ENCODE results near the gene UNC13D.

Gene UNC13D

DNA sequence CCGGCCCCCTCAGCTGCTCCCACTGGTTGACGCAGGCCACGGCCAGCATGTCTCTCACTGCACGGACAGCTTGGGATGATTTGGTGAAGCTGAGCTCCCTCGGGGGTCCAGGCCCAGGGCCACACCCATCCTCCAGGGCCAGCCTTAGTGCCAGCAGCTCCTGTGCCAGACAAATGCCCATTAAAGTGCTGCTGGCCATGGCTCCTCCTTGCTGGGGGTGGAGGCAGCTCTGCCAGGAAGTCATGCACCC is 31.7 kb upstream of the UNC13D start:
- Histone ChIP-seq H3K36me3 (replicated peaks; ENCODE audit: insufficient read depth, low read length) (peaks cover 4% of the 10 kb centered on the region; the same call in 1 of the 2 replicates), H3K4me2 (ENCODE audit: low read depth, low read length) (peak overlapping the region; percentile 97), H3K27me3 (replicated peaks; ENCODE audit: insufficient read depth, low read length) (no peaks in the 10 kb centered on the region), H3K4me3 (ENCODE audit: low read length) (peak overlapping the region; percentile 92), H2AFZ (ENCODE audit: low read length) (no peak overlapping the region), H3K27ac (ENCODE audit: low read length) (peak overlapping the region; percentile 99), H3K79me2 (ENCODE audit: low read length) (peaks cover 35% of the 10 kb centered on the region), H3K9me3 (replicated peaks; ENCODE audit: insufficient read depth, low read length) (no peaks in the 10 kb centered on the region), H3K4me1 (ENCODE audit: low read length) (peaks cover 28% of the 10 kb centered on the region), H3F3A (ENCODE audit: insufficient read depth, low read length) (peaks cover 45% of the 10 kb centered on the region), H3K9me2 (replicated peaks; ENCODE audit: insufficient read depth, low read length) (no peaks in the 10 kb centered on the region), H4K20me1 (ENCODE audit: insufficient read depth, low read length) (no peaks in the 10 kb centered on the region), H3K9ac (ENCODE audit: low read length) (peak overlapping the region; percentile 100)
- no peak for DNase-seq
- TF ChIP-seq, protein P1, sequence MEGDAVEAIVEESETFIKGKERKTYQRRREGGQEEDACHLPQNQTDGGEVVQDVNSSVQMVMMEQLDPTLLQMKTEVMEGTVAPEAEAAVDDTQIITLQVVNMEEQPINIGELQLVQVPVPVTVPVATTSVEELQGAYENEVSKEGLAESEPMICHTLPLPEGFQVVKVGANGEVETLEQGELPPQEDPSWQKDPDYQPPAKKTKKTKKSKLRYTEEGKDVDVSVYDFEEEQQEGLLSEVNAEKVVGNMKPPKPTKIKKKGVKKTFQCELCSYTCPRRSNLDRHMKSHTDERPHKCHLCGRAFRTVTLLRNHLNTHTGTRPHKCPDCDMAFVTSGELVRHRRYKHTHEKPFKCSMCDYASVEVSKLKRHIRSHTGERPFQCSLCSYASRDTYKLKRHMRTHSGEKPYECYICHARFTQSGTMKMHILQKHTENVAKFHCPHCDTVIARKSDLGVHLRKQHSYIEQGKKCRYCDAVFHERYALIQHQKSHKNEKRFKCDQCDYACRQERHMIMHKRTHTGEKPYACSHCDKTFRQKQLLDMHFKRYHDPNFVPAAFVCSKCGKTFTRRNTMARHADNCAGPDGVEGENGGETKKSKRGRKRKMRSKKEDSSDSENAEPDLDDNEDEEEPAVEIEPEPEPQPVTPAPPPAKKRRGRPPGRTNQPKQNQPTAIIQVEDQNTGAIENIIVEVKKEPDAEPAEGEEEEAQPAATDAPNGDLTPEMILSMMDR (IDR thresholded peaks at IDR 0.05; ENCODE audit: low read length), result no peak
- TF ChIP-seq EZH2 (optimal IDR thresholded peaks at IDR 0.05; ENCODE audit: low read depth, low read length) (no peak), EZH2phosphoT487 (IDR thresholded peaks at IDR 0.05; ENCODE audit: low read length) (no peak)

DNA sequence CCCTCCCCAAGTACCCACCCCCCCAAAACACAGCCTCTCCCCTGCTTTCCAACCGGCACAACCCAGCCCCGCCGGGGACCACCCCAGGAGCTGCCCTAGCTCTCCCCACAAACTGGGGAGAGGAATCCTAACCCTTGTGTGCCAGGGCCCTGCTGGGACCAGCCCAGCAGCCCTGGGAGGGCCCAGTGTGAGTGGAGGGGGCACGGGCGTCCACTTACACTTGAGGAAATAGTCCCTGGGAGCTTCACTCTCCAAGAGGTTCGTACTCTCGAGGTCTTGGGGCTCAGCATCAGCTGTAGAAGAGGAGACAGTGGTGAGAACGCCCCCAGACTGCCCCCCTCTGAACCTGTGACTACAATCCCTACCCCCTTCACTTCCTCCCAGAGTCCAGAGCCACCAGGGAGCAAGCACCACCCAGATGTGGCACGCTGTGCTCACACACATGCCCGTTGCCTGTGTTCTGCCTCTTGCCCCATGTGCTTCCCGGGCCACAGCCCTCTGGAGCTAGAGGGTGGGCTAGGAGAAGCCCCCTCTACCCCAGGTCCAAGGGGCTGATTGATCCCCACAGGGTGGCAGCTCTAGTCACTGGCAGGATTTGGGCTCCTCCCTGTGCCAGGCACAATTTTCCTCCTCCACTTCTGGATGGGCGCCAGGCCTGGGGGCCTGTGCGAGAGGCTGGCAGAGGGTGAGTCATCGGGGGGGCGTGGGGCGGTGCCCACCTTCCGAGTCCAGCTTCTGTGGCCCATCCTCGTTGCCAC is 31.2 kb upstream of the UNC13D start:
- Histone ChIP-seq H3K9ac (ENCODE audit: low read length) (peak overlapping the region; percentile 100), H3K36me3 (replicated peaks; ENCODE audit: insufficient read depth, low read length) (peaks cover 4% of the 10 kb centered on the region; the same call in 1 of the 2 replicates), H3K9me2 (replicated peaks; ENCODE audit: insufficient read depth, low read length) (no peaks in the 10 kb centered on the region), H3K4me1 (ENCODE audit: low read length) (peaks cover 28% of the 10 kb centered on the region), H3K27ac (ENCODE audit: low read length) (peak overlapping the region; percentile 99), H3K9me3 (replicated peaks; ENCODE audit: insufficient read depth, low read length) (no peaks in the 10 kb centered on the region), H3K27me3 (replicated peaks; ENCODE audit: insufficient read depth, low read length) (no peaks in the 10 kb centered on the region), H4K20me1 (ENCODE audit: insufficient read depth, low read length) (no peaks in the 10 kb centered on the region), H2AFZ (ENCODE audit: low read length) (no peak overlapping the region), H3K4me2 (ENCODE audit: low read depth, low read length) (peak overlapping the region; percentile 97), H3F3A (ENCODE audit: insufficient read depth, low read length) (peaks cover 45% of the 10 kb centered on the region), H3K79me2 (ENCODE audit: low read length) (peaks cover 35% of the 10 kb centered on the region), H3K4me3 (ENCODE audit: low read length) (peak overlapping the region; percentile 92)
- DNase-seq, result no peak
- TF ChIP-seq EZH2 (optimal IDR thresholded peaks at IDR 0.05; ENCODE audit: low read depth, low read length), result no peak

DNA sequence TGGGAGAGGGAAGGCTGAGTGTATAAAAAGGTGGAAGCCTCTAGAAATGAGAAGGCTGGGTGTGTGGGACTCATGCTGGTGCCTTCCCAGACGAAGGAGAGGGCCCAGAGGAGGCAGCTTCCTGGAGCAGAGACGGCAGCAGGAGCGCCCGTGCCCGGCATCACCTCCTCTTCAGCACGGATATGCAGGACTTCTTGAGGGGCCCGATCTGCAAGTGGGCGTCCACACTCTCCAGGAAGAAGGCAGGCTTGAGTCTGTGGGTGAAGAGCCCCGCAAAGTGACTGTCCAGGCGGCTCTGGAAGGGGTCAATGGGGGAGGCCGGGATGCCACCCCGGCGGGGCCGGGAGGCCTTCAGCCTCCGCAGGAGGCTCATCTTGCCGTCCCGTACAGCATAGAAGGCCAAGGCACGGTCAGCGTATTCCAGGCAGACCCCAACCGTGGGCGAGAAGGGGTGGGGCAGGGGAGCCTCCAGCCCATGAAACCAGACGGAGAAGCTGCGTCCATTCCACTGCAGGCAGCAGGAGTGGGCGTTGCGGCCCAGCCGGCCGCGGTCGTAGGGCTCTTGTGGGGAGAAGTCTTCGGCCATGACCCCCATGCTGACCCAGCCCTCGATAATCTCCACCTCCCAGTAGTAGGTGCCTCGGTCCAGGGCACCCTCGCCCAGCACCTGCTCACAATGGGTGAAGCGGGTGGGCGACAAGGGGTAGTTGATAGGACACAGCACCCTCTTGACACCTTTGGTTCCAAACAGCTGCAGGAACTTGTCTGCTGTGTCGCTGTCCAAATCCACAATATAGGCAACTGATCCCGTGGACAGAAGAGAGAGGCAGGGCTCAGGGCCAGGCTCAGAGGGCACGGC is 30.3 kb upstream of the UNC13D start:
- Histone ChIP-seq H3K27me3 (replicated peaks; ENCODE audit: insufficient read depth, low read length) (no peaks in the 10 kb centered on the region), H3K79me2 (ENCODE audit: low read length) (peaks cover 35% of the 10 kb centered on the region), H3F3A (ENCODE audit: insufficient read depth, low read length) (peaks cover 45% of the 10 kb centered on the region), H3K9me2 (replicated peaks; ENCODE audit: insufficient read depth, low read length) (no peaks in the 10 kb centered on the region), H3K4me2 (ENCODE audit: low read depth, low read length) (no peak overlapping the region), H3K9ac (ENCODE audit: low read length) (no peak overlapping the region), H4K20me1 (ENCODE audit: insufficient read depth, low read length) (no peaks in the 10 kb centered on the region), H2AFZ (ENCODE audit: low read length) (no peak overlapping the region), H3K4me3 (ENCODE audit: low read length) (no peak overlapping the region), H3K36me3 (replicated peaks; ENCODE audit: insufficient read depth, low read length) (peaks cover 4% of the 10 kb centered on the region; the same call in 1 of the 2 replicates), H3K4me1 (ENCODE audit: low read length) (peaks cover 28% of the 10 kb centered on the region), H3K27ac (ENCODE audit: low read length) (peak overlapping the region; percentile 83; the same call in 1 of the 2 replicates), H3K9me3 (replicated peaks; ENCODE audit: insufficient read depth, low read length) (no peaks in the 10 kb centered on the region)
- no peak for DNase-seq
- TF ChIP-seq, protein P1 (IDR thresholded peaks at IDR 0.05; ENCODE audit: low read length), result no peak
- no peak for TF ChIP-seq EZH2phosphoT487 (IDR thresholded peaks at IDR 0.05; ENCODE audit: low read length)
- TF ChIP-seq EZH2 (optimal IDR thresholded peaks at IDR 0.05; ENCODE audit: low read depth, low read length), result no peak

All from MM.1S (cell line).